HG03469 (cell line): ENCODE data around the gene BLOC1S1.
A peak's percentile ranks its signal among the peaks of the same experiment; 100 is the strongest.

Source experiments
- ATAC-seq: cut with Tn5 transposase; IDR thresholded peaks from one replicate; pipeline ENCODE4 v1.9.1; 2021; ENCODE audit warnings: mild to moderate bottlenecking, moderate library complexity, moderate number of reproducible peaks; ENCODE audit not compliant: unreplicated experiment

BLOC1S1 gene

GRCh38 chr12:55715833-55716581, at the start of gene BLOC1S1:
BLOC1S1 (plus strand) TSS chr12:55716046; CDS start chr12:55716052, 6 bp downstream.
- peak; percentile 57 for ATAC-seq

- no peak for ATAC-seq
Observed at GRCh38 chr12:55666508-55666907, 49.3 kb upstream of the BLOC1S1 start.

- ATAC-seq, result no peak
Observed at GRCh38 chr12:55670276-55670675, 45.6 kb upstream of the BLOC1S1 start.

- ATAC-seq, result no peak
Observed at GRCh38 chr12:55671746-55672145, 44.1 kb upstream of the BLOC1S1 start.

GRCh38 chr12:55673638-55674037, 42.2 kb upstream of the BLOC1S1 start:
- peak; percentile 100 for ATAC-seq

GRCh38 chr12:55675666-55676065, 40.2 kb upstream of the BLOC1S1 start:
- no peak for ATAC-seq

- ATAC-seq, result no peak
Observed at GRCh38 chr12:55676707-55677106, 39.1 kb upstream of the BLOC1S1 start.

GRCh38 chr12:55679691-55680090, 36.2 kb upstream of the BLOC1S1 start:
- ATAC-seq, result no peak

GRCh38 chr12:55681142-55682077, 34.4 kb upstream of the BLOC1S1 start:
- no peak for ATAC-seq

- ATAC-seq, result no peak
Observed at GRCh38 chr12:55682087-55682796, 33.6 kb upstream of the BLOC1S1 start.

- no peak for ATAC-seq
Observed at GRCh38 chr12:55683676-55684075, 32.2 kb upstream of the BLOC1S1 start.

- no peak for ATAC-seq
Observed at GRCh38 chr12:55684761-55685370, 31.0 kb upstream of the BLOC1S1 start.

GRCh38 chr12:55685671-55686070, 30.2 kb upstream of the BLOC1S1 start:
- ATAC-seq, result no peak

GRCh38 chr12:55686366-55687010, 29.4 kb upstream of the BLOC1S1 start:
- ATAC-seq, result no peak

GRCh38 chr12:55687746-55688145, 28.1 kb upstream of the BLOC1S1 start:
- ATAC-seq, result no peak

- ATAC-seq, result no peak
Observed at GRCh38 chr12:55688716-55689655, 26.9 kb upstream of the BLOC1S1 start.

GRCh38 chr12:55692631-55693322, 23.1 kb upstream of the BLOC1S1 start:
- no peak for ATAC-seq

GRCh38 chr12:55693323-55694187, 22.3 kb upstream of the BLOC1S1 start:
- ATAC-seq, result no peak
